GM23338 (cell line): ENCODE data around the gene GPD1L. TPM values are rescaled to one million over a fixed set of nuclear protein-coding genes. Genes with fewer than 3 reads are reported as not detected.

ENCODE experiments used
- ATAC-seq: fragments of 200-7000 bp; cut with Tn5 transposase; 3 replicates; pipeline ENCODE4 v1.9.1; 2020
- DNase-seq: peaks from one replicate; pipeline ENCODE4 v3.0.0-alpha.2; 2015; ENCODE audit warnings: low spot score
- H2AFZ ChIP-seq: fragments of 200-600 bp; sonication (generic); 2 replicates; pipeline ENCODE4 v1.8.0; 2016; ENCODE audit warnings: antibody characterized with exemption, mild to moderate bottlenecking, moderate library complexity
- H3F3A ChIP-seq: fragments of 200-600 bp; sonication (generic); replicated peaks from 2 replicates; pipeline ENCODE4 v1.8.0; 2017; ENCODE audit warnings: antibody characterized with exemption, mixed run types, low read depth
- H3K27ac ChIP-seq: fragments of 200-600 bp; sonication (generic); 2 replicates; pipeline ENCODE4 v1.6.1; 2016; ENCODE audit warnings: low read depth
- H3K27me3 ChIP-seq: fragments of 200-600 bp; sonication (generic); 2 replicates; pipeline ENCODE4 v1.8.0; 2016; ENCODE audit warnings: mild to moderate bottlenecking, mixed run types, moderate library complexity; ENCODE audit not compliant: insufficient read depth
- H3K36me3 ChIP-seq: fragments of 200-600 bp; sonication (generic); 2 replicates; pipeline ENCODE4 v1.8.0; 2016; ENCODE audit warnings: mild to moderate bottlenecking; ENCODE audit not compliant: insufficient read depth
- H3K4me1 ChIP-seq: fragments of 200-600 bp; sonication (generic); 2 replicates; pipeline ENCODE4 v1.8.0; 2016; ENCODE audit warnings: mild to moderate bottlenecking, moderate library complexity; ENCODE audit not compliant: insufficient read depth
- H3K4me2 ChIP-seq: fragments of 200-600 bp; sonication (generic); 2 replicates; pipeline ENCODE4 v1.7.1; 2017; ENCODE audit warnings: mixed run types
- H3K4me3 ChIP-seq: fragments of 200-600 bp; sonication (generic); 2 replicates; pipeline ENCODE4 v1.6.1; 2016; ENCODE audit warnings: mixed run types
- H3K79me2 ChIP-seq: fragments of 200-600 bp; sonication (generic); replicated peaks from 2 replicates; pipeline ENCODE4 v1.8.0; 2017; ENCODE audit warnings: mild to moderate bottlenecking; ENCODE audit not compliant: insufficient read depth
- H3K9me2 ChIP-seq: fragments of 200-600 bp; sonication (generic); 2 replicates; pipeline ENCODE4 v1.8.0; 2017; ENCODE audit not compliant: insufficient read depth
- H4K20me1 ChIP-seq: fragments of 200-600 bp; sonication (generic); replicated peaks from 2 replicates; pipeline ENCODE4 v1.8.0; 2017; ENCODE audit warnings: mild to moderate bottlenecking; ENCODE audit not compliant: insufficient read depth
- H3K27ac Mint-ChIP-seq: 2 replicates; pipeline ENCODE4 v1.8.0; 2020; ENCODE audit warnings: inconsistent platforms, mild to moderate bottlenecking, moderate library complexity, mixed read lengths
- H3K27me3 Mint-ChIP-seq: 3 replicates; pipeline ENCODE4 v1.8.0; 2022; ENCODE audit warnings: low read depth, mild to moderate bottlenecking, moderate library complexity, mixed read lengths, inconsistent platforms; ENCODE audit not compliant: insufficient read depth, poor library complexity
- H3K36me3 Mint-ChIP-seq: 3 replicates; pipeline ENCODE4 v1.8.0; 2021; ENCODE audit warnings: low read depth, mild to moderate bottlenecking, inconsistent platforms, moderate library complexity, mixed read lengths
- H3K4me1 Mint-ChIP-seq: 3 replicates; pipeline ENCODE4 v1.8.0; 2020; ENCODE audit warnings: mild to moderate bottlenecking, inconsistent platforms, mixed read lengths
- H3K4me3 Mint-ChIP-seq: 3 replicates; pipeline ENCODE4 v1.8.0; 2021; ENCODE audit warnings: moderate library complexity, mild to moderate bottlenecking, inconsistent platforms, mixed read lengths
- H3K9me3 Mint-ChIP-seq: 3 replicates; pipeline ENCODE4 v1.8.0; 2020; ENCODE audit warnings: moderate library complexity, mild to moderate bottlenecking, inconsistent platforms, mixed read lengths
- CREB1 ChIP-seq: fragments of 250-450 bp; sonication (Bioruptor Pico); IDR thresholded peaks from 2 replicates; pipeline ENCODE4 v1.5.0; 2020; ENCODE audit warnings: low read depth, mild to moderate bottlenecking, moderate library complexity
- EZH2 ChIP-seq: fragments of 200-600 bp; sonication (generic); IDR thresholded peaks from one replicate; pipeline ENCODE4 v1.8.0; 2017; ENCODE audit warnings: antibody characterized with exemption, mild to moderate bottlenecking, low read depth; ENCODE audit not compliant: unreplicated experiment
- EZH2phosphoT487 ChIP-seq: fragments of 200-600 bp; sonication (generic); IDR thresholded peaks from one replicate; pipeline ENCODE4 v1.8.1; 2018; ENCODE audit warnings: antibody characterized with exemption; ENCODE audit not compliant: unreplicated experiment
- NANOG ChIP-seq: IDR thresholded peaks from 2 replicates; pipeline ENCODE4 v1.6.1; 2016; ENCODE audit warnings: antibody characterized with exemption, borderline replicate concordance
- POLR2AphosphoS5 ChIP-seq: IDR thresholded peaks from 2 replicates; pipeline ENCODE4 v1.6.1; 2016; ENCODE audit warnings: antibody characterized with exemption, low read depth
- ZNF331 ChIP-seq: fragments of 250-450 bp; sonication (Bioruptor Pico); IDR thresholded peaks from 2 replicates; pipeline ENCODE4 v1.5.0; 2020; ENCODE audit warnings: low read depth, mild to moderate bottlenecking, moderate library complexity
- polyA plus RNA-seq: library from polyadenylated mRNA; unstranded; fragments of >200 nt; fragmentation: Nextera tagmentation; extraction: Ambion mirVana; gene quantifications from 2 replicates; pipeline ENCODE4 v1.2.1, GENCODE V29; 2016
- total RNA-seq: library from RNA; depleted of rRNA; stranded (reverse); fragments of >200 nt; shearing (Covaris generic); gene quantifications from 2 replicates; pipeline ENCODE4 v1.2.3, GENCODE V29; 2014
- TF ChIP-seq, protein P1 (sequence below): IDR thresholded peaks from one replicate; pipeline ENCODE4 v1.6.1; 2018; ENCODE audit warnings: antibody characterized with exemption; ENCODE audit not compliant: unreplicated experiment
- TF ChIP-seq, protein P2 (sequence below): fragments of 250-450 bp; sonication (Bioruptor Pico); IDR thresholded peaks from 2 replicates; pipeline ENCODE4 v1.5.0; 2020; ENCODE audit warnings: mild to moderate bottlenecking, moderate library complexity
- TF ChIP-seq, protein P3 (sequence below): IDR thresholded peaks from 2 replicates; pipeline ENCODE4 v1.6.1; 2016; ENCODE audit warnings: antibody characterized with exemption

GPD1L gene
- total and polyA plus RNA-seq, 2 experiments from 2014 or later, result 2.0 to 6.4 TPM

DNA sequence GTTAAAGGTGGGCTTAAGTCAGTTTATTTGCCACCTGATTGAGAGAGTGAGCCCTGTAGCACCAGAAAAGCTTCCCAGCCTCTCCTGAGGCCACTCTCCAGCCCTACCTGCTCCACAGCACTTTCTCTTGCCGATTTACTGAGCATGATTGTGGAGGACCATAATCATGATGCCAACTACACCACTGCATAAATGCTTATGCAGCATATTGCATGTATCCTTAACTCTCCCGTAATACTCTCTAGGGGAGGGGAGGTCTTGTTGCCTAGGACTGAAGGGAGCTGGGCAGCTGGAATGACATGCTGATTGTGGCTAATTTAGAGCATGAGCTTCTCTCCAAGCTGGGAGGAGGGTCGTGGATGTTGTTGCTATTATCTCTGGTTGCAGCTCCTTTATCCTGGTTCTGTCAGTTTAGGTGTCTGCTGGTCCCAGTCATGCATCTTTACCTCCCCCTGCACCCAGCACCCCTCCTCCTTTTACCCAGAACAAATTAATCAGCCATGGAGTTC, 54.3 kb downstream of the GPD1L start:
- peaks cover 14% of the 10 kb centered on the region for H3K36me3 Mint-ChIP-seq
- TF ChIP-seq, protein P1, sequence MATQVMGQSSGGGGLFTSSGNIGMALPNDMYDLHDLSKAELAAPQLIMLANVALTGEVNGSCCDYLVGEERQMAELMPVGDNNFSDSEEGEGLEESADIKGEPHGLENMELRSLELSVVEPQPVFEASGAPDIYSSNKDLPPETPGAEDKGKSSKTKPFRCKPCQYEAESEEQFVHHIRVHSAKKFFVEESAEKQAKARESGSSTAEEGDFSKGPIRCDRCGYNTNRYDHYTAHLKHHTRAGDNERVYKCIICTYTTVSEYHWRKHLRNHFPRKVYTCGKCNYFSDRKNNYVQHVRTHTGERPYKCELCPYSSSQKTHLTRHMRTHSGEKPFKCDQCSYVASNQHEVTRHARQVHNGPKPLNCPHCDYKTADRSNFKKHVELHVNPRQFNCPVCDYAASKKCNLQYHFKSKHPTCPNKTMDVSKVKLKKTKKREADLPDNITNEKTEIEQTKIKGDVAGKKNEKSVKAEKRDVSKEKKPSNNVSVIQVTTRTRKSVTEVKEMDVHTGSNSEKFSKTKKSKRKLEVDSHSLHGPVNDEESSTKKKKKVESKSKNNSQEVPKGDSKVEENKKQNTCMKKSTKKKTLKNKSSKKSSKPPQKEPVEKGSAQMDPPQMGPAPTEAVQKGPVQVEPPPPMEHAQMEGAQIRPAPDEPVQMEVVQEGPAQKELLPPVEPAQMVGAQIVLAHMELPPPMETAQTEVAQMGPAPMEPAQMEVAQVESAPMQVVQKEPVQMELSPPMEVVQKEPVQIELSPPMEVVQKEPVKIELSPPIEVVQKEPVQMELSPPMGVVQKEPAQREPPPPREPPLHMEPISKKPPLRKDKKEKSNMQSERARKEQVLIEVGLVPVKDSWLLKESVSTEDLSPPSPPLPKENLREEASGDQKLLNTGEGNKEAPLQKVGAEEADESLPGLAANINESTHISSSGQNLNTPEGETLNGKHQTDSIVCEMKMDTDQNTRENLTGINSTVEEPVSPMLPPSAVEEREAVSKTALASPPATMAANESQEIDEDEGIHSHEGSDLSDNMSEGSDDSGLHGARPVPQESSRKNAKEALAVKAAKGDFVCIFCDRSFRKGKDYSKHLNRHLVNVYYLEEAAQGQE, result no peak
- TF ChIP-seq, protein P2, sequence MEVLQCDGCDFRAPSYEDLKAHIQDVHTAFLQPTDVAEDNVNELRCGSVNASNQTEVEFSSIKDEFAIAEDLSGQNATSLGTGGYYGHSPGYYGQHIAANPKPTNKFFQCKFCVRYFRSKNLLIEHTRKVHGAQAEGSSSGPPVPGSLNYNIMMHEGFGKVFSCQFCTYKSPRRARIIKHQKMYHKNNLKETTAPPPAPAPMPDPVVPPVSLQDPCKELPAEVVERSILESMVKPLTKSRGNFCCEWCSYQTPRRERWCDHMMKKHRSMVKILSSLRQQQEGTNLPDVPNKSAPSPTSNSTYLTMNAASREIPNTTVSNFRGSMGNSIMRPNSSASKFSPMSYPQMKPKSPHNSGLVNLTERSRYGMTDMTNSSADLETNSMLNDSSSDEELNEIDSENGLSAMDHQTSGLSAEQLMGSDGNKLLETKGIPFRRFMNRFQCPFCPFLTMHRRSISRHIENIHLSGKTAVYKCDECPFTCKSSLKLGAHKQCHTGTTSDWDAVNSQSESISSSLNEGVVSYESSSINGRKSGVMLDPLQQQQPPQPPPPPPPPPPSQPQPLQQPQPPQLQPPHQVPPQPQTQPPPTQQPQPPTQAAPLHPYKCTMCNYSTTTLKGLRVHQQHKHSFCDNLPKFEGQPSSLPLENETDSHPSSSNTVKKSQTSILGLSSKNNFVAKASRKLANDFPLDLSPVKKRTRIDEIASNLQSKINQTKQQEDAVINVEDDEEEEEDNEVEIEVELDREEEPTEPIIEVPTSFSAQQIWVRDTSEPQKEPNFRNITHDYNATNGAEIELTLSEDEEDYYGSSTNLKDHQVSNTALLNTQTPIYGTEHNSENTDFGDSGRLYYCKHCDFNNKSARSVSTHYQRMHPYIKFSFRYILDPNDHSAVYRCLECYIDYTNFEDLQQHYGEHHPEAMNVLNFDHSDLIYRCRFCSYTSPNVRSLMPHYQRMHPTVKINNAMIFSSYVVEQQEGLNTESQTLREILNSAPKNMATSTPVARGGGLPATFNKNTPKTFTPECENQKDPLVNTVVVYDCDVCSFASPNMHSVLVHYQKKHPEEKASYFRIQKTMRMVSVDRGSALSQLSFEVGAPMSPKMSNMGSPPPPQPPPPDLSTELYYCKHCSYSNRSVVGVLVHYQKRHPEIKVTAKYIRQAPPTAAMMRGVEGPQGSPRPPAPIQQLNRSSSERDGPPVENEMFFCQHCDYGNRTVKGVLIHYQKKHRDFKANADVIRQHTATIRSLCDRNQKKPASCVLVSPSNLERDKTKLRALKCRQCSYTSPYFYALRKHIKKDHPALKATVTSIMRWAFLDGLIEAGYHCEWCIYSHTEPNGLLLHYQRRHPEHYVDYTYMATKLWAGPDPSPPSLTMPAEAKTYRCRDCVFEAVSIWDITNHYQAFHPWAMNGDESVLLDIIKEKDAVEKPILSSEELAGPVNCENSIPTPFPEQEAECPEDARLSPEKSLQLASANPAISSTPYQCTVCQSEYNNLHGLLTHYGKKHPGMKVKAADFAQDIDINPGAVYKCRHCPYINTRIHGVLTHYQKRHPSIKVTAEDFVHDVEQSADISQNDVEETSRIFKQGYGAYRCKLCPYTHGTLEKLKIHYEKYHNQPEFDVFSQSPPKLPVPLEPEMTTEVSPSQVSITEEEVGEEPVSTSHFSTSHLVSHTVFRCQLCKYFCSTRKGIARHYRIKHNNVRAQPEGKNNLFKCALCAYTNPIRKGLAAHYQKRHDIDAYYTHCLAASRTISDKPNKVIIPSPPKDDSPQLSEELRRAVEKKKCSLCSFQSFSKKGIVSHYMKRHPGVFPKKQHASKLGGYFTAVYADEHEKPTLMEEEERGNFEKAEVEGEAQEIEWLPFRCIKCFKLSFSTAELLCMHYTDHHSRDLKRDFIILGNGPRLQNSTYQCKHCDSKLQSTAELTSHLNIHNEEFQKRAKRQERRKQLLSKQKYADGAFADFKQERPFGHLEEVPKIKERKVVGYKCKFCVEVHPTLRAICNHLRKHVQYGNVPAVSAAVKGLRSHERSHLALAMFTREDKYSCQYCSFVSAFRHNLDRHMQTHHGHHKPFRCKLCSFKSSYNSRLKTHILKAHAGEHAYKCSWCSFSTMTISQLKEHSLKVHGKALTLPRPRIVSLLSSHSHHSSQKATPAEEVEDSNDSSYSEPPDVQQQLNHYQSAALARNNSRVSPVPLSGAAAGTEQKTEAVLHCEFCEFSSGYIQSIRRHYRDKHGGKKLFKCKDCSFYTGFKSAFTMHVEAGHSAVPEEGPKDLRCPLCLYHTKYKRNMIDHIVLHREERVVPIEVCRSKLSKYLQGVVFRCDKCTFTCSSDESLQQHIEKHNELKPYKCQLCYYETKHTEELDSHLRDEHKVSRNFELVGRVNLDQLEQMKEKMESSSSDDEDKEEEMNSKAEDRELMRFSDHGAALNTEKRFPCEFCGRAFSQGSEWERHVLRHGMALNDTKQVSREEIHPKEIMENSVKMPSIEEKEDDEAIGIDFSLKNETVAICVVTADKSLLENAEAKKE, result no peak
- TF ChIP-seq EZH2, result no peak
- no peak for TF ChIP-seq CREB1 (CRISPR knock-in tag)
- TF ChIP-seq ZNF331, result no peak
- TF ChIP-seq EZH2phosphoT487, result no peak
- TF ChIP-seq NANOG, result no peak
- TF ChIP-seq POLR2AphosphoS5, result no peak
- TF ChIP-seq, protein P3, sequence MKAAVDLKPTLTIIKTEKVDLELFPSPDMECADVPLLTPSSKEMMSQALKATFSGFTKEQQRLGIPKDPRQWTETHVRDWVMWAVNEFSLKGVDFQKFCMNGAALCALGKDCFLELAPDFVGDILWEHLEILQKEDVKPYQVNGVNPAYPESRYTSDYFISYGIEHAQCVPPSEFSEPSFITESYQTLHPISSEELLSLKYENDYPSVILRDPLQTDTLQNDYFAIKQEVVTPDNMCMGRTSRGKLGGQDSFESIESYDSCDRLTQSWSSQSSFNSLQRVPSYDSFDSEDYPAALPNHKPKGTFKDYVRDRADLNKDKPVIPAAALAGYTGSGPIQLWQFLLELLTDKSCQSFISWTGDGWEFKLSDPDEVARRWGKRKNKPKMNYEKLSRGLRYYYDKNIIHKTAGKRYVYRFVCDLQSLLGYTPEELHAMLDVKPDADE, result no peak
- H3K79me2 ChIP-seq, result no peaks in the 10 kb centered on the region
- no peak for ATAC-seq
- no peaks in the 10 kb centered on the region for H3K4me1 ChIP-seq
- H3K4me2 ChIP-seq, result no peak overlapping the region
- H3K27ac ChIP-seq, result no peak overlapping the region
- H3K4me3 ChIP-seq, result no peak overlapping the region
- no peak for DNase-seq
- no peaks in the 10 kb centered on the region for H4K20me1 ChIP-seq
- H3K27ac Mint-ChIP-seq, result no peak overlapping the region
- H3K27me3 Mint-ChIP-seq, result no peaks in the 10 kb centered on the region
- H3K27me3 ChIP-seq, result no peaks in the 10 kb centered on the region
- peaks cover 15% of the 10 kb centered on the region for H3K4me1 Mint-ChIP-seq
- H3K9me2 ChIP-seq, result 0 out of 2 replicates have a peak, but pooled peaks cover 2% of the 10 kb centered on the region
- H3K36me3 ChIP-seq, result no peaks in the 10 kb centered on the region
- no peaks in the 10 kb centered on the region for H3F3A ChIP-seq
- H3K4me3 Mint-ChIP-seq, result no peak overlapping the region
- H3K9me3 Mint-ChIP-seq, result peaks cover 4% of the 10 kb centered on the region; the same call in 2 of the 3 replicates
- H2AFZ ChIP-seq, result no peak overlapping the region
